Colonic mucosa (tissue), 4 donors: Measurements from ENCODE around the gene CD69. TPM values are rescaled to one million over a fixed set of nuclear protein-coding genes. Genes with fewer than 3 reads are reported as not detected.

Experiments used
- DNase-seq: peaks from one replicate; pipeline ENCODE4 v3.0.0-alpha.2; 2020
- H3K27ac ChIP-seq: fragments of 200-600 bp; one replicate; pipeline ENCODE4 v1.8.0; 2021
- H3K27me3 ChIP-seq: fragments of 200-600 bp; one replicate; pipeline ENCODE4 v1.8.0; 2021
- H3K36me3 ChIP-seq: fragments of 200-600 bp; one replicate; pipeline ENCODE4 v1.8.0; 2021
- H3K4me1 ChIP-seq: fragments of 200-600 bp; one replicate; pipeline ENCODE4 v1.8.0; 2021; ENCODE audit warnings: mild to moderate bottlenecking
- H3K4me3 ChIP-seq: fragments of 200-600 bp; one replicate; pipeline ENCODE4 v1.8.0; 2021
- H3K9ac ChIP-seq, 2 donors: one replicate each; pipeline ENCODE4 v1.7.0; 2013; ENCODE audit warnings: control low read depth in 2 of 2, low read depth in 2 of 2, low read length in 2 of 2
- H3K9me3 ChIP-seq: fragments of 200-600 bp; one replicate; pipeline ENCODE4 v1.8.0; 2021
- CTCF ChIP-seq: fragments of 200-600 bp; IDR thresholded peaks from one replicate; pipeline ENCODE4 v1.8.0; 2022; ENCODE audit warnings: antibody characterized with exemption, mild to moderate bottlenecking
- intact Hi-C: fragments of 100-400 bp; cut with DNase I; formaldehyde crosslinking; loops from one replicate; pipeline ENCODE4 v1.14.1; 2022
- total RNA-seq, 2 donors: library from RNA; stranded (reverse); fragmentation: NEBNext Ultra II Directional in 1 of 2; extraction: Animal tissue kit (Norgen Biotek cat#: 25700) in 1 of 2; gene quantifications; one replicate each; pipeline ENCODE4 v1.2.1, GENCODE V29; 2021
- donor health status: healthy.
- donor health status: DM: no; HTN: no; CAD: no.
- donor health status: DM: no; HTN: no; CAD: no.

The CD69 gene
- total RNA-seq, 2 donors from 2014 or later = 1.4 to 3.2 TPM

GRCh38 chr12:9786726-9787717 is 26.3 kb upstream of the CD69 start:
- Histone ChIP-seq H3K4me3 (no peak overlapping the region), H3K27me3 (no peaks in the 10 kb centered on the region), H3K9me3 (no peaks in the 10 kb centered on the region), H3K4me1 (no peaks in the 10 kb centered on the region), H3K27ac (no peak overlapping the region), H3K9ac (no peak overlapping the region), H3K36me3 (no peaks in the 10 kb centered on the region)
- no peak for DNase-seq
- intact Hi-C loops = no loop called here
- no peak for TF ChIP-seq CTCF

- H3K27me3 ChIP-seq = no peaks in the 10 kb centered on the region
- no peaks in the 10 kb centered on the region for H3K36me3 ChIP-seq
- no peak overlapping the region for H3K4me3 ChIP-seq
- no peak overlapping the region for H3K9ac ChIP-seq
- no peaks in the 10 kb centered on the region for H3K4me1 ChIP-seq
- no peak for DNase-seq
- intact Hi-C loops = no loop called here
- no peak for TF ChIP-seq CTCF
- no peaks in the 10 kb centered on the region for H3K9me3 ChIP-seq
- no peak overlapping the region for H3K27ac ChIP-seq
Measured at GRCh38 chr12:9784816-9785215, 24.1 kb upstream of the CD69 start.

DNA sequence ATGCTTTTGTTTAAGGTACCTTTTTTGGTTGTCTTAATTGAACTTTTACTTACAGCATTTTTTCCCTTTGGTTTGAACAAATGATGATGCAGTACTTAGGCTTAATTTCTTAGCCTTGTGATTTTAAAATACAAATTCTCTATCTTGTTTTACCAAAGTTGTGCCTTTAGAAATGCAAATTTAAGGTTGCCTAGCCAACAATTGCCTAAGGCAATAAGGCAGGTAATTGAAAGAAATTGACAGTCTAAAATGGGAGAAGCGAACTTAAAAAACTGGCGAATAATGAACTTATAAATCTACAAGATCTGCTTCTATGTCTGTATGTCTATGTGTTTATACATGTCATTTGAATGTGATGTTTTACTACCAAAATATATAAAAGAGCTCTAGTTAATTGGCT is 23.6 kb upstream of the CD69 start:
- Histone ChIP-seq H3K36me3 (no peaks in the 10 kb centered on the region), H3K27me3 (no peaks in the 10 kb centered on the region), H3K9me3 (no peaks in the 10 kb centered on the region), H3K9ac (no peak overlapping the region), H3K27ac (no peak overlapping the region), H3K4me1 (no peaks in the 10 kb centered on the region), H3K4me3 (no peak overlapping the region)
- no peak for DNase-seq
- no peak for TF ChIP-seq CTCF
- intact Hi-C loops = no loop called here

DNA sequence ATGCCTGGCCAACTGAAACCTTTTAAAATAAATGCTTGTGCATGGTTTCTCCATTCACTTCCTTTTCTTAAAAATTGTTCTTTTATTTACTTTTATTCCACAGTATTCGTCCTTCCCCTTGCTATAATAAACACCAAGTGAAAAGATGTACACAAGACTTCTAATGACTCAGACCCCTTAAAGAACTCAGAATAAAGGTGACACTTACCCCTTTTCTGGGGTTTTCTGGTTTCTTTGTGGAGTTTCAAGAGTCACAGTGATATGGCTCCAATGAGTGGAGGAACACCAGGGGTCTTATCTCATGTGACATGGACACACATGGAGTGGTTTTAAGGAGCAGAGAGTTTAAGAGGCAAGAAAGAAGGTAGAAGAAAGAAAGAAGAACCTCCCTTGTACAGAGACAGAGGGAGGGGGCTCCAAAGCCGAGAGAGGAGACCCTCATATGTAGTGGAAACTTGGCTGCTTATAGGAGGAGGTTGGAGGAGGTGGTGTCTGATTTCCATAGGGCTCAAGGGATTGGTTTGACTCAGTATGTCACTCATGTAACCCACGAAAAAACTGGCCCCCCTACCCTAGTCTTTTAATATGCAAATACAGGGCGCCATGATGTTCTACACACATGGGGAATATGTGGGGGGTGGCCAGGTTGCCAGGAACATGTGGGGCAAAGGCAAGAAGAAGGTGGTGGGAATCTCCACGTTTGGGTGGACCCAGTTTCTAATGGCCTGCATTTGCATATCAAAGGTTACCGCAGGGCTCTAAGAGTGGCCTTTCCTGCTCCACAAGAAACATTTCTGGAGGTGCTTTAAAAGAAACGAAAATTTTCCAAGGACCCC is 22.1 kb upstream of the CD69 start:
- H3K4me1 ChIP-seq = no peaks in the 10 kb centered on the region
- H3K4me3 ChIP-seq = no peak overlapping the region
- no peaks in the 10 kb centered on the region for H3K36me3 ChIP-seq
- DNase-seq = no peak
- TF ChIP-seq CTCF = no peak
- H3K27ac ChIP-seq = no peak overlapping the region
- no peaks in the 10 kb centered on the region for H3K27me3 ChIP-seq
- no peaks in the 10 kb centered on the region for H3K9me3 ChIP-seq
- H3K9ac ChIP-seq = no peak overlapping the region
- intact Hi-C loops = no loop called here

DNA sequence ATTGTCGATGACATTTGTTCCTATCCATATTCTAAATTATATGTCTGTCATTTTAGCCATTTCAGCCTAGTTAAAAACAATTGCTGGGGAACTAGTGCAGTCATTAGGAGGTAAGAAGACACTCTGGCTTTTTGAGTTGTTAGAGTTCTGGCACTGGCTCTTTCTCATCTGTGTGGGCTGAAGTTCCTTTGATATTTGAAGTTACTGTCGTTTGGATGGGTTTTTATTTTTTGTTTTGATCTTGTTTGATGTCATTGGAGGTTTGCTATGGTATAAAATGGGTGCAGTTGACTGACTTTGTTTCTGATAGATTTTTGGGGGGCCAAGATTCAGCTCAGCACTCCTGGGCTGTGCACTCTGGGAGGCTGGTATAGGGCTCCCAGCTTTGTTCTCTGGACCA is 20.7 kb upstream of the CD69 start:
- Histone ChIP-seq H3K27ac (no peak overlapping the region), H3K9ac (no peak overlapping the region), H3K27me3 (no peaks in the 10 kb centered on the region), H3K9me3 (no peaks in the 10 kb centered on the region), H3K4me3 (no peak overlapping the region), H3K4me1 (no peaks in the 10 kb centered on the region), H3K36me3 (no peaks in the 10 kb centered on the region)
- DNase-seq = no peak
- intact Hi-C loops = no loop called here
- TF ChIP-seq CTCF = no peak
